ENCODE measurements around the gene RND1. TPM values are rescaled to one million over a fixed set of nuclear protein-coding genes. Genes with fewer than 3 reads are reported as not detected.

The RND1 gene
- polyA plus RNA-seq, 2 of the 4 experiments (the other 2 are of a cell fraction), result 26.5 to 37.8 TPM

GRCh38 chr12:48817873-48818830 lies 47.5 kb downstream of the RND1 start, which contains the start of gene CACNB3:
Gene CACNB3 (plus strand): TSS chr12:48818496. CDS start chr12:48818930, 434 bp downstream.
- ATAC-seq, result peak; percentile 21 to 54; a peak in 4 of 6 replicates
- WGBS (ENCODE audit: missing lambda C conversion rate), result 4% methylated on average over 34 of the region's 79 CpGs
- Histone ChIP-seq H3K4me1 (peaks cover 22% of the 10 kb centered on the region), H3K4me3 (peak within 1 kb of the TSS; percentile 74), H3K4me2 (peak within 1 kb of the TSS; percentile 90), H3K9me3 (no peaks in the 10 kb centered on the region), H3K27ac (peak within 1 kb of the TSS; percentile 76 to 87)
- CTCF ChIA-PET, result interaction anchor here (1.8 to 12.6 kb wide), 4 partner anchors 13 to 65 kb away, joined by 9 to 230 read pairs (median 146); partner anchors contain the start of genes ADCY6 and DDX23
- FAIRE-seq, result no peak
- peak; percentile 55 to 70 for DNase-seq (ENCODE audit: low read depth in 1 of 2, low spot score in 1 of 2)
- TF ChIP-seq POLR2A (IDR thresholded peaks at IDR 0.05; ENCODE audit: low read length) (peak; percentile 44), HOXB13 (CRISPR knock-in tag; IDR thresholded peaks at IDR 0.05; ENCODE audit: low read depth) (no peak), SREBF2 (IDR thresholded peaks at IDR 0.05) (no peak), CTCF (IDR thresholded peaks at IDR 0.05) (no peak), EHMT2 (IDR thresholded peaks at IDR 0.05; ENCODE audit: low read depth) (no peak), USF2 (IDR thresholded peaks at IDR 0.05) (no peak), KDM1A (IDR thresholded peaks at IDR 0.05; ENCODE audit: low read depth) (no peak), ZNF302 (CRISPR knock-in tag; IDR thresholded peaks at IDR 0.05) (no peak), CHD2 (IDR thresholded peaks at IDR 0.05; ENCODE audit: low read length, partially characterized antibody) (no peak), JUN (IDR thresholded peaks at IDR 0.05) (no peak), NFE2L2 (conservative IDR thresholded peaks at IDR 0.05; ENCODE audit: low read length) (no peak), MAX (IDR thresholded peaks at IDR 0.05) (peak; percentile 21; the same call in 1 of the 2 replicates)
- TF ChIP-seq, protein P1, sequence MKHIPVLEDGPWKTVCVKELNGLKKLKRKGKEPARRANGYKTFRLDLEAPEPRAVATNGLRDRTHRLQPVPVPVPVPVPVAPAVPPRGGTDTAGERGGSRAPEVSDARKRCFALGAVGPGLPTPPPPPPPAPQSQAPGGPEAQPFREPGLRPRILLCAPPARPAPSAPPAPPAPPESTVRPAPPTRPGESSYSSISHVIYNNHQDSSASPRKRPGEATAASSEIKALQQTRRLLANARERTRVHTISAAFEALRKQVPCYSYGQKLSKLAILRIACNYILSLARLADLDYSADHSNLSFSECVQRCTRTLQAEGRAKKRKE (CRISPR knock-in tag; IDR thresholded peaks at IDR 0.05; ENCODE audit: low read depth), result no peak
- TF ChIP-seq, protein P2, sequence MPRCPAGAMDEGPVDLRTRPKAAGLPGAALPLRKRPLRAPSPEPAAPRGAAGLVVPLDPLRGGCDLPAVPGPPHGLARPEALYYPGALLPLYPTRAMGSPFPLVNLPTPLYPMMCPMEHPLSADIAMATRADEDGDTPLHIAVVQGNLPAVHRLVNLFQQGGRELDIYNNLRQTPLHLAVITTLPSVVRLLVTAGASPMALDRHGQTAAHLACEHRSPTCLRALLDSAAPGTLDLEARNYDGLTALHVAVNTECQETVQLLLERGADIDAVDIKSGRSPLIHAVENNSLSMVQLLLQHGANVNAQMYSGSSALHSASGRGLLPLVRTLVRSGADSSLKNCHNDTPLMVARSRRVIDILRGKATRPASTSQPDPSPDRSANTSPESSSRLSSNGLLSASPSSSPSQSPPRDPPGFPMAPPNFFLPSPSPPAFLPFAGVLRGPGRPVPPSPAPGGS (IDR thresholded peaks at IDR 0.05), result no peak
- TF ChIP-seq, protein P3, sequence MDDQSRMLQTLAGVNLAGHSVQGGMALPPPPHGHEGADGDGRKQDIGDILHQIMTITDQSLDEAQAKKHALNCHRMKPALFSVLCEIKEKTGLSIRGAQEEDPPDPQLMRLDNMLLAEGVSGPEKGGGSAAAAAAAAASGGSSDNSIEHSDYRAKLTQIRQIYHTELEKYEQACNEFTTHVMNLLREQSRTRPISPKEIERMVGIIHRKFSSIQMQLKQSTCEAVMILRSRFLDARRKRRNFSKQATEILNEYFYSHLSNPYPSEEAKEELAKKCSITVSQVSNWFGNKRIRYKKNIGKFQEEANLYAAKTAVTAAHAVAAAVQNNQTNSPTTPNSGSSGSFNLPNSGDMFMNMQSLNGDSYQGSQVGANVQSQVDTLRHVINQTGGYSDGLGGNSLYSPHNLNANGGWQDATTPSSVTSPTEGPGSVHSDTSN (IDR thresholded peaks at IDR 0.05), result peak; percentile 13; the same call in 1 of the 2 replicates
- POLR2A ChIA-PET, result interaction anchor here (0.8 kb wide), 1 partner anchor 34 kb away, joined by 3 read pairs; the partner anchor contains the start of gene DDX23

GRCh38 chr12:48816143-48816854 lies 49.4 kb downstream of the RND1 start:
- POLR2A ChIA-PET, result no interaction called here
- Histone ChIP-seq H3K27ac (peak overlapping the region; percentile 93 to 95; a peak in 4 of 6 replicates), H3K9me3 (no peaks in the 10 kb centered on the region), H3K4me1 (peaks cover 34% of the 10 kb centered on the region), H3K4me2 (peak overlapping the region; percentile 91), H3K4me3 (peak overlapping the region; percentile 81; the same call in 1 of the 3 replicates)
- ATAC-seq (no peak), FAIRE-seq (no peak), DNase-seq (ENCODE audit: low read depth in 1 of 2, low spot score in 1 of 2) (no peak)
- TF ChIP-seq NR3C1 (IDR thresholded peaks at IDR 0.05) (no peak), HEYL (CRISPR knock-in tag; IDR thresholded peaks at IDR 0.05) (no peak), ZSCAN20 (CRISPR knock-in tag; IDR thresholded peaks at IDR 0.05) (no peak), KDM1A (IDR thresholded peaks at IDR 0.05; ENCODE audit: low read depth) (no peak)
- CTCF ChIA-PET, result interaction anchor here (1.2 to 12.6 kb wide), 14 partner anchors 15 to 298 kb away, joined by 3 to 230 read pairs (median 10); partner anchors contain the start of genes ADCY6, DDX23, KANSL2 and WNT1
- WGBS (ENCODE audit: missing lambda C conversion rate), result 97% methylated on average over 3 of the region's 3 CpGs
